HEK293T (cell line): ENCODE measurements around the gene NXNL2.

Source experiments
- CTCF ChIA-PET: fragments of 350-600 bp; formaldehyde crosslinking; extraction: SDS; loops from one replicate; lab custom pipeline; 2021; ENCODE audit warnings: antibody characterized with exemption, inconsistent platforms; lab: Yijun Ruan, JAX
- POLR2A ChIA-PET: fragments of 350-600 bp; formaldehyde crosslinking; extraction: SDS; loops from one replicate; lab custom pipeline; 2020; ENCODE audit warnings: antibody characterized with exemption, inconsistent platforms; lab: Yijun Ruan, JAX
- DNase-seq: peaks from one replicate; pipeline ENCODE4 v3.0.0; 2012; ENCODE audit warnings: mixed read lengths; ENCODE audit errors: extremely low spot score
- ARNT ChIP-seq: fragments of 450-650 bp; IDR thresholded peaks from 2 replicates; pipeline ENCODE4 v1.6.1; 2017; ENCODE audit warnings: mild to moderate bottlenecking
- BHLHE40 ChIP-seq: fragments of 450-650 bp; IDR thresholded peaks from 2 replicates; pipeline ENCODE4 v1.6.1; 2016; ENCODE audit warnings: mild to moderate bottlenecking, moderate library complexity, borderline replicate concordance
- CTBP1 ChIP-seq: fragments of 450-650 bp; IDR thresholded peaks from 2 replicates; pipeline ENCODE4 v1.6.1; 2016; ENCODE audit warnings: borderline replicate concordance
- ELF4 ChIP-seq: fragments of 450-650 bp; IDR thresholded peaks from 2 replicates; pipeline ENCODE4 v1.6.1; 2017; ENCODE audit warnings: antibody characterized with exemption
- FOXA1 ChIP-seq: fragments of 450-650 bp; IDR thresholded peaks from 2 replicates; pipeline ENCODE4 v1.6.1; 2016; ENCODE audit warnings: mild to moderate bottlenecking
- FOXK2 ChIP-seq: fragments of 450-650 bp; IDR thresholded peaks from 2 replicates; pipeline ENCODE4 v1.6.1; 2016; ENCODE audit warnings: mild to moderate bottlenecking
- FOXM1 ChIP-seq: fragments of 450-650 bp; IDR thresholded peaks from 2 replicates; pipeline ENCODE4 v1.6.1; 2017; ENCODE audit warnings: mild to moderate bottlenecking, borderline replicate concordance
- HDGF ChIP-seq: fragments of 450-650 bp; IDR thresholded peaks from 2 replicates; pipeline ENCODE4 v1.6.1; 2017; ENCODE audit warnings: antibody characterized with exemption, borderline replicate concordance
- L3MBTL2 ChIP-seq: fragments of 450-650 bp; conservative IDR thresholded peaks from 2 replicates; pipeline ENCODE4 v1.6.1; 2016; ENCODE audit warnings: mild to moderate bottlenecking
- LEF1 ChIP-seq: fragments of 450-650 bp; IDR thresholded peaks from 2 replicates; pipeline ENCODE4 v1.6.1; 2017; ENCODE audit warnings: mild to moderate bottlenecking, borderline replicate concordance
- NFRKB ChIP-seq: fragments of 450-650 bp; IDR thresholded peaks from 2 replicates; pipeline ENCODE4 v1.6.1; 2016; ENCODE audit warnings: mild to moderate bottlenecking, moderate library complexity
- SP1 ChIP-seq: fragments of 450-650 bp; IDR thresholded peaks from 2 replicates; pipeline ENCODE4 v1.6.1; 2017
- SUZ12 ChIP-seq: fragments of 450-650 bp; IDR thresholded peaks from 2 replicates; pipeline ENCODE4 v1.6.1; 2016; ENCODE audit warnings: mild to moderate bottlenecking
- TARDBP ChIP-seq: fragments of 450-650 bp; IDR thresholded peaks from 2 replicates; pipeline ENCODE4 v1.6.1; 2016
- ZNF384 ChIP-seq: fragments of 450-650 bp; IDR thresholded peaks from 2 replicates; pipeline ENCODE4 v1.6.1; 2016
- TF ChIP-seq, protein P1 (sequence below): fragments of 450-650 bp; IDR thresholded peaks from 2 replicates; pipeline ENCODE4 v1.6.1; 2016

The NXNL2 gene

DNA sequence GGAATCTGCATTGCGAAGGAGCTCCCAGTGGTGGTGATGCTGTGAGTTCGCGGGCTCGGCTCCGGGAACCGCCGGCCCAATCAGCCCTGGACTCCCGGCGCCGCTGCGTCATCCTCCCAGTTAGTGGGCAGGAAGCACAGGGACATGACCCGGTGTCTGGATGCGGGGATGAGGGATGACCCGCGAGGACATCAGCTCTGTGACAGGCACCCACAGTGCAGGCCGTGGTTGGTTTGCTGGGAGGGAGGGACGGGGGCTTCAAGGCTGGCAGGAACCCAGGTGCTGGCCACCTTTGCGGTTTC lies 996 bp downstream of the NXNL2 start:
- ChIA-PET CTCF (no interaction called here), POLR2A (no interaction called here)
- DNase-seq, result no peak
- TF ChIP-seq FOXM1, result no peak
- no peak for TF ChIP-seq ZNF384
- TF ChIP-seq BHLHE40, result no peak
- TF ChIP-seq, protein P1, sequence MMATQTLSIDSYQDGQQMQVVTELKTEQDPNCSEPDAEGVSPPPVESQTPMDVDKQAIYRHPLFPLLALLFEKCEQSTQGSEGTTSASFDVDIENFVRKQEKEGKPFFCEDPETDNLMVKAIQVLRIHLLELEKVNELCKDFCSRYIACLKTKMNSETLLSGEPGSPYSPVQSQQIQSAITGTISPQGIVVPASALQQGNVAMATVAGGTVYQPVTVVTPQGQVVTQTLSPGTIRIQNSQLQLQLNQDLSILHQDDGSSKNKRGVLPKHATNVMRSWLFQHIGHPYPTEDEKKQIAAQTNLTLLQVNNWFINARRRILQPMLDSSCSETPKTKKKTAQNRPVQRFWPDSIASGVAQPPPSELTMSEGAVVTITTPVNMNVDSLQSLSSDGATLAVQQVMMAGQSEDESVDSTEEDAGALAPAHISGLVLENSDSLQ, result no peak
- TF ChIP-seq LEF1, result no peak
- no peak for TF ChIP-seq L3MBTL2
- TF ChIP-seq HDGF, result no peak

DNA sequence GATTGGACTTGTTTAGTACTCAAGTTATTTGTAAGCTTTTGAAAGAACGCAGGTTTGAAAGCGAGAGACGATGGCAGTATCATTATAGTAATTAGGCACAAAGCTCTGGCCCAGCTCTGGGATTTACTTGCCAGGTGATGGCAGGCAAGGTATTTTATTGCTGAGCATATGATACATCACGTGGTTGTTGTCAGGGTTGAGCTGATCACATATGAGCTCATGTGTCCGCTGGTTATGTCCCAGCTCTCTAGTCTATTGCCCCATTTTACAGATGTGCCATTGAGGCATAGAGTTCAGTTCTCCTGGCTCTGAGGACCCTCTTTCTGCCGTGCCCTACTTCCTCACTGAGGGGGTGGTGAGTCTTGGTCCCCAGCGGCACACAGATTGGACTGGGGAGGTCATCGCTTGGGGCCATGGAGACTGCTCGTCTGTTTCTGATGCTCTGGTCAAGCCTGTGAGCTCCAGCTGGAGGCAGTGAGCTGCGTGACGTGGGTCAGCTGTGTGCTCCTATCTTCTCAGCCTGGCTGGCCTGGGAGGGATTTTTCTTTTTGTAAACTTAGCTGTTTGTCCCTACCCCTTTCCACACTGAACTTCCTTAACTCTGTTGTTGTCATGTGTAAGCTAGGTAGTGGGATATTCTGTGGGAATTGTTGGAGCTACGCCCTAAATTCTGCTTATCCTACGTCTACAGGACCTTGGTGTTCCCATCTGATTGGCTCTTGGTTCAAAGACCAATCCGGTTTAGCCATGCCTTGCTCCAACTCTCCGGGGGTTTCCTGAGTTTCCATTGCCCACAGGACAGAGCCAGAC lies 2.2 kb downstream of the NXNL2 start:
- DNase-seq, result no peak
- POLR2A ChIA-PET, result no interaction called here
- CTCF ChIA-PET, result no interaction called here
- no peak for TF ChIP-seq SP1
- TF ChIP-seq FOXA1, result no peak
- TF ChIP-seq CTBP1, result no peak
- no peak for TF ChIP-seq FOXK2
- TF ChIP-seq LEF1, result no peak
- TF ChIP-seq SUZ12, result no peak

DNA sequence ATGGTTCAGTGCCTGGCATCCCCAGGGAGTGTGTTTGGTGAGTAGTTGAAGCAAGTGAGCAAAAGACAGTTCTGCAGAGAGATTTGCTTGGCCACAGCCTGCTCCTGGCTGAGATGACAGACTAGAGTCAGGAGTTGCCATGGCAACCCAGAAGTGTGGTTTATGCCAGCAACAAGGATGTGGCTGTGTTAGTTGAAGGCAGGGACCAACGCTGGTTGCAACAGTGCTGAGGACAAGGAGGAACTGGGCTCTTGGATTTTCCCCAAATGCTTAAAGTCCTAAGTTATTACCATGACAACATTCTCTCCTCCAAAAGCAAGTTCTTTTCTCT lies 2.7 kb downstream of the NXNL2 start:
- ChIA-PET CTCF (no interaction called here), POLR2A (no interaction called here)
- no peak for DNase-seq
- TF ChIP-seq FOXK2 (no peak), FOXM1 (no peak)

DNA sequence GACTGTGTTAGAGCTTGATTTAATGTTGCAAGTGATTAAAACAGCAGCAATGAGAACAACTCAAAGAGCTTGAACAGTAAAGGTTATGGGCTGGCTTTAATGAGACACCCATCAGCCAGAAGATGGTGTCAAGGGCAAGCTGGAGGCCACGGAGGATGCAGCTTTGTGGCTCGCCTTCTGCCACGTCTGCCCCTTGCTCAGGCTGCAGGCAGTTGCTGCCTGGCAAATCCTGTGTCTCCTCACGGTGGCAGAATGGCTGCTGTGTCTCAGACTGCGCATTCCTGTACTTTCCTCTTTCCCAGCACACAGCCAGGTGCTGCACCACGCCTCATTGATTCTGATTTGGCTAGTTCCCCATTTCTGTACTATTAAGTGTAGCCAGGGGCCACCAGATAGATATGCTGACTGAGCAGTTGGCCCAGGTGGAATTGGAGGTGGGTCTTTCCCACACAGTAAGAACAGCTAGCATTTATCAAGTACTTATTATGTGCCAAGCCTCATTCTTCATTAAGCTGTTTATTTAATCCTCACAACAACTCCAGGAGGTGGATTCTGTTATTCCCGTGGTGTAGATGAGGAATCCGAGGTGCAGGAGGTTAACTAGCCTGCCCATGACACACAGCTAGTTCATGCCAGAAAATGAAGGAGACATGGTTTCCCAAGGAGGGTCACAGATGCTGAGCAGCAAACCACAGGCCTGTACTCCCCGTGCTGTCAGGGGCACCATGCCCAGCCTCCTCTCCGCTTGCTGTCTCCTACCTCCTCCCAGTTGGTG lies 3.5 kb downstream of the NXNL2 start:
- CTCF ChIA-PET, result no interaction called here
- POLR2A ChIA-PET, result no interaction called here
- TF ChIP-seq ARNT (no peak), HDGF (no peak), FOXM1 (no peak), L3MBTL2 (no peak), FOXA1 (no peak), FOXK2 (no peak), TARDBP (no peak), LEF1 (no peak), ELF4 (no peak), SUZ12 (no peak), NFRKB (no peak), BHLHE40 (no peak), SP1 (no peak), ZNF384 (no peak), CTBP1 (no peak)
- TF ChIP-seq, protein P1, result no peak
- no peak for DNase-seq

DNA sequence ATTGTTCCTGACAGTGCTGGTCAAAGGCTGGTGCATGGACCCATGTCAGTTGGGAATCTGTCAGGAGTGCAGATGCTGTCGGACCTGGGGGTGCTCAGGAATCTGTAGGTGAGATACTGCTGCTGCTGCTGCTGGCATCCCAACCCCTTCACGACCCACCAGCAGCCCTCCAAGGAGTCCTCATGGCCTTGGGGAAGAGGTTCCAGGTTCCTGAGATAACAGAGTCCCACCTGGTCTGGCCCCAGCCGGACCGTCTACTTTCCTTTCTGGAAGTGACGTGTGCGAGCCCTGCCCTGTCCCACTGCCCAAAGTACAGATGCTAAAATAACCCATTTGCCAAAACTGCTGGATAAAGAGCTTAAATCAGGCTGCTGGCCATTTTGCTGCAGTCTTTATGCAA lies 4.3 kb downstream of the NXNL2 start:
- ChIA-PET POLR2A (no interaction called here), CTCF (no interaction called here)
- TF ChIP-seq ELF4 (no peak), SUZ12 (no peak), NFRKB (no peak), HDGF (no peak), SP1 (no peak), FOXA1 (no peak), TARDBP (no peak)
- TF ChIP-seq, protein P1, result no peak
- no peak for DNase-seq

DNA sequence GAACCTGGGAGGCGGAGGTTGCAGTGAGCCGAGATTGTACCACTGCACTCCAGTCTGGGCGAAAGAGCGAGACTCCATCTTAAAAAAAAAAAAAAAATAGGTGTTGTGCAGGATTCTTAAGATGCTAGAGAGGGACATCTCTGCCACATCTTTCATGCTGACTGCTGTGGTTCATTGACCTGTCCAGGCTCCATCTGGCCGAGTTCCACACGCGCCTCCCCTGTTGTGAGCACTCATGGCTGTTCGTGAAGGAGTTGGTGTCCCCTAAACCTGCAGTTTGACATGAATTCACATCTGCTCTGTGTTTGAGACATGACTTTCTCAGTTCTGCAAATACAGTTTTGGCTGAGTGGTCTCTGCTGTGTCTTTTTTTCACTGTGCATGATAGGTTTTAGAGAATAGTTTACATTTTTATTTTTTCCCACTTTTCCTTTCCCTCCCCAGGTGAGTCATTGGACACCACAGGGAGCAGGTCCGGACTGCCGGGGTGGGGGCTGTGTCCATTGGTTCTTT lies 5.3 kb downstream of the NXNL2 start:
- ChIA-PET CTCF (no interaction called here), POLR2A (no interaction called here)
- no peak for TF ChIP-seq ZNF384
- no peak for TF ChIP-seq BHLHE40
- no peak for TF ChIP-seq SP1
- TF ChIP-seq, protein P1, result no peak
- TF ChIP-seq FOXA1, result no peak
- DNase-seq, result no peak
